ENCODE data around the gene MPIG6B.

Gene MPIG6B

DNA sequence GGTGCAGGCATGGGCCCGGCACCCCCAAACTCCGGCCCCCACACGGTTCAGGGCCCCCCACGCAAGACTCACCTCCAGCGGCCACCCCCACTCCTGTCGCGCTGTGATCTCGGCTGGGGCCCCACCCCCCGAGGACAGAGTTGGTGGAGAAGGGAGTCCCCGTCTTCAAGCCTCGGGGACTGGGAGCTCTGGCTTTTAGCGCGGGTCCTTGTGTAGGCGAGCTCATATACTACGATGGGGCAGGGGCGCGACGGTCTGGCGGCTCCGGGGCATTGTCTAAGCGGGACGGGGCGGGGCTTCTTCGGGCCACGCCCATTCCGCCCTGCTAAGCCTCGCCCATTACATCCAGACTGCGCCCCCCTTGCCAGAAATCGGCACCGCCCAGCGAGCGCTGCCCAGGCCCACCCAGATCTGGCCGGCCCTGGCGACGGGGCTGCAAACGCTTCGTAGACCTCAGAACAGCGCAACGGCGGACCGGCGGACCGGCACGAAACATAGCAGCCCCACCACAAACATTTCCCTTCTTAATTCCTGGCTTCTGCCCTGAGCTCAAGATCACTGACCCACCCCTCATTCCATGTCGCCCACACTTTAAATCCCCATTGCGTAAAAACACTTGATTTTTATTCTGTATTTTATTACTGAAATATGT lies 6.9 kb downstream of the MPIG6B start:
- Histone ChIP-seq H3K9me3 (no peaks in the 10 kb centered on the region), H3K4me3 (ENCODE audit: low read depth in 1 of 2, low read length in 1 of 2) (peak overlapping the region; percentile 89 to 91), H3K27me3 (no peaks in the 10 kb centered on the region), H3K4me1 (ENCODE audit: control insufficient read depth in 1 of 2, insufficient read depth in 1 of 2, low read depth in 1 of 2, low read length in 1 of 2) (peaks cover 85 to 88% of the 10 kb centered on the region in 2 experiments), H3K36me3 (peaks cover 60% of the 10 kb centered on the region), H3K27ac (peak overlapping the region; percentile 96)
- TF ChIP-seq, protein P1, sequence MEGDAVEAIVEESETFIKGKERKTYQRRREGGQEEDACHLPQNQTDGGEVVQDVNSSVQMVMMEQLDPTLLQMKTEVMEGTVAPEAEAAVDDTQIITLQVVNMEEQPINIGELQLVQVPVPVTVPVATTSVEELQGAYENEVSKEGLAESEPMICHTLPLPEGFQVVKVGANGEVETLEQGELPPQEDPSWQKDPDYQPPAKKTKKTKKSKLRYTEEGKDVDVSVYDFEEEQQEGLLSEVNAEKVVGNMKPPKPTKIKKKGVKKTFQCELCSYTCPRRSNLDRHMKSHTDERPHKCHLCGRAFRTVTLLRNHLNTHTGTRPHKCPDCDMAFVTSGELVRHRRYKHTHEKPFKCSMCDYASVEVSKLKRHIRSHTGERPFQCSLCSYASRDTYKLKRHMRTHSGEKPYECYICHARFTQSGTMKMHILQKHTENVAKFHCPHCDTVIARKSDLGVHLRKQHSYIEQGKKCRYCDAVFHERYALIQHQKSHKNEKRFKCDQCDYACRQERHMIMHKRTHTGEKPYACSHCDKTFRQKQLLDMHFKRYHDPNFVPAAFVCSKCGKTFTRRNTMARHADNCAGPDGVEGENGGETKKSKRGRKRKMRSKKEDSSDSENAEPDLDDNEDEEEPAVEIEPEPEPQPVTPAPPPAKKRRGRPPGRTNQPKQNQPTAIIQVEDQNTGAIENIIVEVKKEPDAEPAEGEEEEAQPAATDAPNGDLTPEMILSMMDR (IDR thresholded peaks at IDR 0.05): peak; percentile 20

DNA sequence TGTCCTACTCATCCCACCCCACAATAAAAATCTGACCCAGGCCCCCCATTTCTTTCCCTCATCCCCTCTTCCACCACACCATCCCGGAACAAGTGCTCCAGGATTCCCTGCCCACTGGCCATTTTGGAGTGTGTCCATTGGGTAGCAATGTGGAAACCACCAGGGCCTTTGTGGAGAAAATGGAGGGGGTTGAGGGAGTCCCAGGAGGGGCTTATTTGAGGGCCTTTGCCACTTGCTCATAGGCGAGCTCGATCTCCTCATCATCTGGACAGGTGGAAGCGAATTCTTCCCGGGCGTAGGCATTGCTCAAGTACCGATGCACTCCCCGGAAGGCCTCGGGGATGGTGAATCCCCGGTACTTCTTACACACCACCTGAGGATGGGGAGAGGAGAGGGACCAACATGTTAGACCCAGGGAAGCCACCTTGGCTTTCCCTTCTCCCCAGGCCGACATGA lies 7.5 kb downstream of the MPIG6B start:
- H3K9me3 ChIP-seq: no peaks in the 10 kb centered on the region
- H3K27ac ChIP-seq: peak overlapping the region; percentile 96
- H3K4me3 ChIP-seq (ENCODE audit: low read depth in 1 of 2, low read length in 1 of 2): peak overlapping the region; percentile 89 to 91
- no peaks in the 10 kb centered on the region for H3K27me3 ChIP-seq
- TF ChIP-seq, protein P1 (IDR thresholded peaks at IDR 0.05): no peak
- H3K36me3 ChIP-seq: peaks cover 60% of the 10 kb centered on the region
- H3K4me1 ChIP-seq (ENCODE audit: control insufficient read depth in 1 of 2, insufficient read depth in 1 of 2, low read depth in 1 of 2, low read length in 1 of 2): peaks cover 83 to 88% of the 10 kb centered on the region in 2 experiments

GRCh38 chr6:31732029-31732428 lies 8.9 kb downstream of the MPIG6B start:
- Histone ChIP-seq H3K4me3 (ENCODE audit: low read depth in 1 of 2, low read length in 1 of 2) (peak overlapping the region in 1 of 2 experiments; percentile 23), H3K9me3 (no peaks in the 10 kb centered on the region), H3K4me1 (ENCODE audit: control insufficient read depth in 1 of 2, insufficient read depth in 1 of 2, low read depth in 1 of 2, low read length in 1 of 2) (peaks cover 75 to 78% of the 10 kb centered on the region in 2 experiments), H3K27ac (peak overlapping the region; percentile 96), H3K27me3 (no peaks in the 10 kb centered on the region), H3K36me3 (peaks cover 48% of the 10 kb centered on the region)
- TF ChIP-seq, protein P1 (IDR thresholded peaks at IDR 0.05): no peak

DNA sequence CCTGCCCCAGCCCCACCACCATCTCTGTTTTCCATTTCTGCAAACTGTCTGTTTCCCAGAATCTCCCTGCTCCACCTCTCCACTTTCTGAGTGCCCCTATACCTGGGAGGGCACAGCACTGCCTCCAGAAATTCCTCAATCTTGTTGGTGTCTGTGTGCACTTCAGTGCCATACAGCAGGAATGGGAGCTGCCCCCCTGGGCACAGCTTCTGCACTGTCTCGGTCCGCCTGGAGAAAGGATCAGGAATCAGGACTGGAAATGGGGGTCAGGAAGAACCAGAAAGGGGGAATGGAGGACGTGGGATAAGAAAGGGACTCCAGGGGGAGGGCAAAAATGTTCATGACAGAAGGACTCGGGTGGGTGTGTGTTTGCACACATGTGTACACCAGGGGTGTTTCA lies 10.6 kb downstream of the MPIG6B start:
- no peaks in the 10 kb centered on the region for H3K27me3 ChIP-seq
- peak overlapping the region; percentile 96 for H3K27ac ChIP-seq
- H3K9me3 ChIP-seq: no peaks in the 10 kb centered on the region
- peaks cover 75 to 78% of the 10 kb centered on the region in 2 experiments for H3K4me1 ChIP-seq (ENCODE audit: control insufficient read depth in 1 of 2, insufficient read depth in 1 of 2, low read depth in 1 of 2, low read length in 1 of 2)
- H3K36me3 ChIP-seq: peaks cover 45% of the 10 kb centered on the region
- peak overlapping the region; percentile 88 to 98 for H3K4me3 ChIP-seq (ENCODE audit: low read depth in 1 of 2, low read length in 1 of 2)
- TF ChIP-seq, protein P1 (IDR thresholded peaks at IDR 0.05): no peak

GRCh38 chr6:31734247-31734820 lies 11.2 kb downstream of the MPIG6B start:
- Histone ChIP-seq H3K4me1 (ENCODE audit: control insufficient read depth in 1 of 2, insufficient read depth in 1 of 2, low read depth in 1 of 2, low read length in 1 of 2) (peaks cover 76 to 78% of the 10 kb centered on the region in 2 experiments), H3K27me3 (no peaks in the 10 kb centered on the region), H3K27ac (peak overlapping the region; percentile 96), H3K36me3 (peaks cover 45% of the 10 kb centered on the region), H3K9me3 (no peaks in the 10 kb centered on the region), H3K4me3 (ENCODE audit: low read depth in 1 of 2, low read length in 1 of 2) (peak overlapping the region; percentile 88 to 98)
- TF ChIP-seq, protein P1 (IDR thresholded peaks at IDR 0.05): no peak
